HG03378 (cell line): ENCODE data around the gene GARIN5B.
A peak's percentile ranks its signal among the peaks of the same experiment; 100 is the strongest.

ENCODE experiments used
- ATAC-seq: cut with Tn5 transposase; IDR thresholded peaks from one replicate; pipeline ENCODE4 v1.9.1; 2021; ENCODE audit warnings: mild to moderate bottlenecking, moderate library complexity; ENCODE audit not compliant: unreplicated experiment

GARIN5B gene

GRCh38 chr19:55389386-55390317, 26.6 kb upstream of the GARIN5B start:
- ATAC-seq = no peak

- ATAC-seq = no peak
Observed at GRCh38 chr19:55387736-55388497, 24.9 kb upstream of the GARIN5B start.

GRCh38 chr19:55386493-55386971, 23.5 kb upstream of the GARIN5B start:
- ATAC-seq = no peak

- ATAC-seq = peak; percentile 58
Observed at GRCh38 chr19:55385724-55386492, 22.8 kb upstream of the GARIN5B start, which contains the start of gene RPL28. RPL28 (plus strand) TSS chr19:55385932; CDS start chr19:55386358, 426 bp downstream.

- ATAC-seq = peak; percentile 63
Observed at GRCh38 chr19:55384920-55385723, 22.1 kb upstream of the GARIN5B start.

- no peak for ATAC-seq
Observed at GRCh38 chr19:55384131-55384919, 21.3 kb upstream of the GARIN5B start, which contains the start of gene TMEM238. TMEM238 (minus strand) TSS chr19:55384292; CDS start chr19:55384259, 33 bp downstream.

- no peak for ATAC-seq
Observed at GRCh38 chr19:55383279-55384130, 20.4 kb upstream of the GARIN5B start.

- no peak for ATAC-seq
Observed at GRCh38 chr19:55382522-55383054, 19.5 kb upstream of the GARIN5B start.

GRCh38 chr19:55382013-55382412, 19.0 kb upstream of the GARIN5B start:
- no peak for ATAC-seq

- no peak for ATAC-seq
Observed at GRCh38 chr19:55379174-55379573, 16.1 kb upstream of the GARIN5B start.

GRCh38 chr19:55377356-55378131, 14.5 kb upstream of the GARIN5B start:
- no peak for ATAC-seq

- ATAC-seq = no peak
Observed at GRCh38 chr19:55376241-55376933, 13.3 kb upstream of the GARIN5B start, which contains the start of gene TMEM190. TMEM190 (plus strand) TSS chr19:55376826; CDS start chr19:55376854, 28 bp downstream.

GRCh38 chr19:55373993-55374757, 11.1 kb upstream of the GARIN5B start:
- ATAC-seq = no peak

- ATAC-seq = no peak
Observed at GRCh38 chr19:55373306-55373992, 10.4 kb upstream of the GARIN5B start.
